Measurements from ENCODE around the gene ZNF135. TPM values are rescaled to one million over a fixed set of nuclear protein-coding genes. Genes with fewer than 3 reads are reported as not detected.

Gene ZNF135
- total RNA-seq, 1 experiment from 2014 or later: not detected

GRCh38 chr19:58098682-58098998 lies 39.6 kb downstream of the ZNF135 start:
- H3K4me2 ChIP-seq (ENCODE audit: low read length): no peak overlapping the region
- no peaks in the 10 kb centered on the region; the same call in 1 of the 2 replicates for H3K36me3 ChIP-seq (ENCODE audit: low read depth, low read length)
- no peaks in the 10 kb centered on the region for H3K79me2 ChIP-seq (ENCODE audit: low read length)
- no peak overlapping the region for H2AFZ ChIP-seq (ENCODE audit: low read length)
- BruUV-seq (replicated peaks): no TSS peak
- ChIA-PET CTCF (no interaction called here), POLR2A (ENCODE audit: unreplicated experiment) (no interaction called here)
- no peaks in the 10 kb centered on the region for H3F3A ChIP-seq (ENCODE audit: low read length, unreplicated experiment)
- no peak overlapping the region for H3K4me3 ChIP-seq (ENCODE audit: low read length)
- no peaks in the 10 kb centered on the region for H4K20me1 ChIP-seq (ENCODE audit: low read length)
- no peak for TF ChIP-seq CTCF (conservative IDR thresholded peaks at IDR 0.05; ENCODE audit: low read depth, low read length)
- no peak for TF ChIP-seq EZH2phosphoT487 (IDR thresholded peaks at IDR 0.05; ENCODE audit: borderline replicate concordance, low read length)
- TF ChIP-seq EZH2 (IDR thresholded peaks at IDR 0.05; ENCODE audit: low read length, unreplicated experiment): no peak
- no peaks in the 10 kb centered on the region for H3K9me2 ChIP-seq (replicated peaks; ENCODE audit: low read length)
- no peak for ATAC-seq
- no peak for DNase-seq
- no peak overlapping the region for H3K9ac ChIP-seq (ENCODE audit: low read length)
- H3K27ac ChIP-seq (ENCODE audit: low read length): no peak overlapping the region
- peaks cover 50% of the 10 kb centered on the region for H3K9me3 ChIP-seq (ENCODE audit: low read length)
- H3K27me3 ChIP-seq (ENCODE audit: low read length): no peaks in the 10 kb centered on the region
- H3K4me1 ChIP-seq (ENCODE audit: insufficient read depth, low read length): no peaks in the 10 kb centered on the region
- intact Hi-C loops (cut with micrococcal nuclease): no loop called here

- Histone ChIP-seq H3K9ac (ENCODE audit: low read length) (no peak overlapping the region), H3K4me3 (ENCODE audit: low read length) (no peak overlapping the region), H2AFZ (ENCODE audit: low read length) (no peak overlapping the region), H3K4me1 (ENCODE audit: insufficient read depth, low read length) (no peaks in the 10 kb centered on the region), H3K4me2 (ENCODE audit: low read length) (no peak overlapping the region), H3K79me2 (ENCODE audit: low read length) (no peaks in the 10 kb centered on the region), H4K20me1 (ENCODE audit: low read length) (no peaks in the 10 kb centered on the region), H3F3A (ENCODE audit: low read length, unreplicated experiment) (no peaks in the 10 kb centered on the region), H3K9me2 (replicated peaks; ENCODE audit: low read length) (no peaks in the 10 kb centered on the region), H3K36me3 (ENCODE audit: low read depth, low read length) (no peaks in the 10 kb centered on the region; the same call in 1 of the 2 replicates), H3K27me3 (ENCODE audit: low read length) (no peaks in the 10 kb centered on the region), H3K9me3 (ENCODE audit: low read length) (peaks cover 60% of the 10 kb centered on the region), H3K27ac (ENCODE audit: low read length) (no peak overlapping the region)
- DNase-seq (no peak), ATAC-seq (no peak)
- TF ChIP-seq EZH2 (IDR thresholded peaks at IDR 0.05; ENCODE audit: low read length, unreplicated experiment) (no peak), CTCF (conservative IDR thresholded peaks at IDR 0.05; ENCODE audit: low read depth, low read length) (no peak), EZH2phosphoT487 (IDR thresholded peaks at IDR 0.05; ENCODE audit: borderline replicate concordance, low read length) (no peak)
- ChIA-PET CTCF (no interaction called here), POLR2A (ENCODE audit: unreplicated experiment) (no interaction called here)
- intact Hi-C loops (cut with micrococcal nuclease): no loop called here
- BruUV-seq (replicated peaks): no TSS peak
Measured at GRCh38 chr19:58107778-58108545, 48.9 kb downstream of the ZNF135 start.

GRCh38 chr19:58108546-58108817 lies 49.4 kb downstream of the ZNF135 start:
- no peaks in the 10 kb centered on the region for H4K20me1 ChIP-seq (ENCODE audit: low read length)
- H3K4me1 ChIP-seq (ENCODE audit: insufficient read depth, low read length): no peaks in the 10 kb centered on the region
- no peak overlapping the region for H3K4me3 ChIP-seq (ENCODE audit: low read length)
- TF ChIP-seq CTCF (conservative IDR thresholded peaks at IDR 0.05; ENCODE audit: low read depth, low read length): no peak
- TF ChIP-seq EZH2phosphoT487 (IDR thresholded peaks at IDR 0.05; ENCODE audit: borderline replicate concordance, low read length): no peak
- no peak for TF ChIP-seq EZH2 (IDR thresholded peaks at IDR 0.05; ENCODE audit: low read length, unreplicated experiment)
- DNase-seq: no peak
- H3F3A ChIP-seq (ENCODE audit: low read length, unreplicated experiment): no peaks in the 10 kb centered on the region
- ChIA-PET POLR2A (ENCODE audit: unreplicated experiment) (no interaction called here), CTCF (no interaction called here)
- H3K9ac ChIP-seq (ENCODE audit: low read length): no peak overlapping the region
- ATAC-seq: no peak
- H3K9me3 ChIP-seq (ENCODE audit: low read length): peaks cover 55% of the 10 kb centered on the region
- BruUV-seq (replicated peaks): no TSS peak
- no peak overlapping the region for H3K27ac ChIP-seq (ENCODE audit: low read length)
- no peaks in the 10 kb centered on the region for H3K27me3 ChIP-seq (ENCODE audit: low read length)
- intact Hi-C loops (cut with micrococcal nuclease): no loop called here
- no peaks in the 10 kb centered on the region; the same call in 1 of the 2 replicates for H3K36me3 ChIP-seq (ENCODE audit: low read depth, low read length)
- no peak overlapping the region for H2AFZ ChIP-seq (ENCODE audit: low read length)
- H3K9me2 ChIP-seq (replicated peaks; ENCODE audit: low read length): no peaks in the 10 kb centered on the region
- H3K4me2 ChIP-seq (ENCODE audit: low read length): no peak overlapping the region
- no peaks in the 10 kb centered on the region for H3K79me2 ChIP-seq (ENCODE audit: low read length)

Data from PC-3 (cell line).